Keratinocyte (primary cell): ENCODE measurements around the gene SPON1. TPM values are rescaled to one million over a fixed set of nuclear protein-coding genes. Genes with fewer than 3 reads are reported as not detected.

Experiments used
- DNase-seq: peaks from one replicate; pipeline ENCODE4 v3.0.0-alpha.2; 2011; ENCODE audit warnings: low read depth, missing footprints, low spot score
- FAIRE-seq: peaks from 2 replicates; lab custom pipeline; 2011; peaks lifted over from hg19 to GRCh38; lab: Jason Lieb, UNC
- H2AFZ ChIP-seq: 2 replicates; pipeline ENCODE4 v1.6.0; 2012; ENCODE audit warnings: low read length, control low read depth, inconsistent platforms; ENCODE audit not compliant: control insufficient read depth
- H3K27ac ChIP-seq: 2 replicates; pipeline ENCODE4 v1.5.1; 2011; ENCODE audit warnings: low read length; ENCODE audit not compliant: control insufficient read depth, insufficient read depth
- H3K27me3 ChIP-seq: 3 replicates; pipeline ENCODE4 v1.6.0; 2011; ENCODE audit warnings: low read length; ENCODE audit not compliant: control insufficient read depth, insufficient read depth; ENCODE audit errors: extremely low read depth
- H3K36me3 ChIP-seq, 2 experiments: 2 replicates in 1 of 2; 3 replicates in 1 of 2; pipeline ENCODE4 v1.5.1; 2011; ENCODE audit warnings: low read length in 2 of 2, mild to moderate bottlenecking in 1 of 2; ENCODE audit not compliant: control insufficient read depth in 2 of 2, insufficient read depth in 2 of 2; ENCODE audit errors: extremely low read depth in 1 of 2
- H3K4me1 ChIP-seq: 3 replicates; pipeline ENCODE4 v1.5.1; 2011; ENCODE audit warnings: low read length; ENCODE audit not compliant: control insufficient read depth, insufficient read depth; ENCODE audit errors: extremely low read depth
- H3K4me2 ChIP-seq: 3 replicates; pipeline ENCODE4 v1.6.0; 2011; ENCODE audit warnings: low read depth, low read length; ENCODE audit not compliant: control insufficient read depth, insufficient read depth; ENCODE audit errors: extremely low read depth
- H3K4me3 ChIP-seq, 3 experiments: fragments of 200-600 bp in 1 of 3; sonication (generic) in 1 of 3; 2 replicates in 2 of 3; 3 replicates in 1 of 3; pipeline ENCODE4 v1.5.1; 2011 to 2016; ENCODE audit warnings: low read length in 3 of 3, mild to moderate bottlenecking in 3 of 3, control low read depth in 2 of 3, inconsistent platforms in 1 of 3, low read depth in 1 of 3, mixed read lengths in 1 of 3, mixed run types in 1 of 3, moderate library complexity in 1 of 3; ENCODE audit not compliant: control insufficient read depth in 2 of 3, insufficient read depth in 2 of 3; ENCODE audit errors: extremely low read depth in 1 of 3
- H3K79me2 ChIP-seq: 2 replicates; pipeline ENCODE4 v1.6.0; 2012; ENCODE audit warnings: low read length; ENCODE audit not compliant: control insufficient read depth, insufficient read depth
- H3K9ac ChIP-seq: 3 replicates; pipeline ENCODE4 v1.6.0; 2011; ENCODE audit warnings: low read length; ENCODE audit not compliant: control insufficient read depth, insufficient read depth; ENCODE audit errors: extremely low read depth
- H3K9me1 ChIP-seq: 3 replicates; pipeline ENCODE4 v1.6.0; 2011; ENCODE audit warnings: low read length; ENCODE audit not compliant: control insufficient read depth, insufficient read depth; ENCODE audit errors: extremely low read depth
- H3K9me3 ChIP-seq: 2 replicates; pipeline ENCODE4 v1.5.1; 2012; ENCODE audit warnings: low read depth, low read length; ENCODE audit not compliant: control insufficient read depth
- H4K20me1 ChIP-seq: 3 replicates; pipeline ENCODE4 v1.6.0; 2011; ENCODE audit warnings: low read length; ENCODE audit not compliant: control insufficient read depth, insufficient read depth; ENCODE audit errors: extremely low read depth
- CTCF ChIP-seq, 3 experiments: IDR thresholded peaks in 1 of 3; conservative IDR thresholded peaks in 1 of 3; optimal IDR thresholded peaks in 1 of 3; 2 replicates in 2 of 3; 3 replicates in 1 of 3; pipeline versions ENCODE3 to v1.5.1; 2011; ENCODE audit warnings: low read length in 3 of 3, mild to moderate bottlenecking in 3 of 3, moderate library complexity in 2 of 3, control low read depth in 1 of 3, inconsistent platforms in 1 of 3; ENCODE audit not compliant: insufficient read depth in 2 of 3; ENCODE audit errors: extremely low read depth in 1 of 3
- EZH2 ChIP-seq: IDR thresholded peaks from one replicate; pipeline ENCODE4 v1.6.1; 2012; ENCODE audit warnings: inconsistent platforms, mild to moderate bottlenecking, low read length, moderate library complexity
- dilution Hi-C: fragments of 300-500 bp; cut with MboI; formaldehyde crosslinking; loops from one replicate; pipeline ENCODE4 v1.7.0; 2020; ENCODE audit warnings: low sequenced_read_pairs; ENCODE audit not compliant: extremely low pct_ligation_motif_present
- polyA plus RNA-seq, 5 experiments: library from polyadenylated mRNA; depleted of rRNA in 3 of 5; stranded (reverse) in 3 of 5; stranded (forward) in 1 of 5; unstranded in 1 of 5; fragments of >200 nt; gene quantifications; 1 replicate in 1 of 5; 2 replicates in 3 of 5; 3 replicates in 1 of 5; pipeline versions ENCODE4 v1.2.1 to v1.2.3, GENCODE V29; 2011 to 2012; ENCODE audit warnings: missing spikeins in 2 of 5, low read depth in 1 of 5, low replicate concordance in 1 of 5

Gene SPON1
- polyA plus RNA-seq, 1 donor (not counting 4 experiments of a cell fraction or from before 2014, with no cell fraction given): not detected

- no peak for DNase-seq
- no peak overlapping the region for H3K4me2 ChIP-seq
Measured at GRCh38 chr11:14026961-14027360, 64.4 kb downstream of the SPON1 start.

DNA sequence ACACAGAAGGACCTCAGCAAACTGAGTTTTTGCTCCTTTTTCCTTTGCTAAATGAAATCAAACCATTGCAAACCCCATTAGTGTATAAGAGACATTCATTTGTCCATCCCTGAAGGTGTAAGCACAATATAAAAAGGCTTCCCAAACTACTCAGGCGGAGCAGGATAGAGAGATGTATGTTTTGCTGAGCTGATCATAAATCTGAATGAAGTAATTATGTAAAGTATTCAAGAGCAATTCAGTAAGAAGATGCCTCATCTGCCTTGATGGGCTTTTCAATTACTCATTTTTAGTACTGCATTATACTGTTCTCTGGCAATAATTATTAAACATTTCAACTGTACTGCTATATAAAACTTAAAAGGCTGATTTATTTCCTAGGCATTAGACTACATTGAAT is 65.0 kb downstream of the SPON1 start:
- FAIRE-seq: no peak

More at GRCh38 chr11:14026961-14027360, 64.4 kb downstream of the SPON1 start:
- H3K9me3 ChIP-seq: no peaks in the 10 kb centered on the region
- no peaks in the 10 kb centered on the region for H3K9me1 ChIP-seq
- no peaks in the 10 kb centered on the region for H3K79me2 ChIP-seq
- H3K4me1 ChIP-seq: peaks cover 5% of the 10 kb centered on the region
- H3K9ac ChIP-seq: no peak overlapping the region
- H2AFZ ChIP-seq: no peak overlapping the region
- H4K20me1 ChIP-seq: no peaks in the 10 kb centered on the region
- no peaks in the 10 kb centered on the region for H3K36me3 ChIP-seq
- no peak overlapping the region for H3K27ac ChIP-seq
- dilution Hi-C loops: no loop called here
- no peak for FAIRE-seq
- H3K27me3 ChIP-seq: peaks cover 4% of the 10 kb centered on the region
- TF ChIP-seq CTCF (optimal IDR thresholded peaks at IDR 0.05 in 1 of 3, IDR thresholded peaks at IDR 0.05 in 1 of 3, conservative IDR thresholded peaks at IDR 0.05 in 1 of 3; ENCODE audit: extremely low read depth in 1 of 3, insufficient read depth in 2 of 3, low read length in 3 of 3): no peak
- TF ChIP-seq EZH2: no peak
- H3K4me3 ChIP-seq: no peak overlapping the region

More for the DNA sequence above, 65.0 kb downstream of the SPON1 start:
- H3K4me2 ChIP-seq: no peak overlapping the region
- H2AFZ ChIP-seq: no peak overlapping the region
- no peaks in the 10 kb centered on the region for H3K36me3 ChIP-seq
- H3K9me3 ChIP-seq: no peaks in the 10 kb centered on the region
- no peak for DNase-seq
- TF ChIP-seq CTCF (optimal IDR thresholded peaks at IDR 0.05 in 1 of 3, IDR thresholded peaks at IDR 0.05 in 1 of 3, conservative IDR thresholded peaks at IDR 0.05 in 1 of 3; ENCODE audit: extremely low read depth in 1 of 3, insufficient read depth in 2 of 3, low read length in 3 of 3): no peak
- no peak for TF ChIP-seq EZH2
- H3K27ac ChIP-seq: no peak overlapping the region
- no peaks in the 10 kb centered on the region for H3K9me1 ChIP-seq
- H3K4me1 ChIP-seq: peaks cover 5% of the 10 kb centered on the region
- no peaks in the 10 kb centered on the region for H3K79me2 ChIP-seq
- H3K27me3 ChIP-seq: peaks cover 4% of the 10 kb centered on the region
- H4K20me1 ChIP-seq: no peaks in the 10 kb centered on the region
- no peak overlapping the region for H3K4me3 ChIP-seq
- dilution Hi-C loops: no loop called here
- H3K9ac ChIP-seq: no peak overlapping the region
